ES-I3 (cell line): ENCODE results near the gene PSAP.

Experiments used
- H3K36me3 ChIP-seq: 2 replicates; pipeline ENCODE4 v1.6.1; 2013; ENCODE audit warnings: mild to moderate bottlenecking, low read length, control low read depth, moderate library complexity; ENCODE audit not compliant: insufficient read depth
- H3K4me1 ChIP-seq: 2 replicates; pipeline ENCODE4 v1.6.1; 2013; ENCODE audit warnings: mild to moderate bottlenecking, control low read depth, low read length; ENCODE audit not compliant: insufficient read depth
- H3K9ac ChIP-seq: 2 replicates; pipeline ENCODE4 v1.6.1; 2013; ENCODE audit warnings: low read depth, mild to moderate bottlenecking, low read length, moderate library complexity
- H3K9me3 ChIP-seq: 2 replicates; pipeline ENCODE4 v1.6.1; 2013; ENCODE audit warnings: mild to moderate bottlenecking, low read length, moderate library complexity; ENCODE audit not compliant: control insufficient read depth, insufficient read depth

The PSAP gene

DNA sequence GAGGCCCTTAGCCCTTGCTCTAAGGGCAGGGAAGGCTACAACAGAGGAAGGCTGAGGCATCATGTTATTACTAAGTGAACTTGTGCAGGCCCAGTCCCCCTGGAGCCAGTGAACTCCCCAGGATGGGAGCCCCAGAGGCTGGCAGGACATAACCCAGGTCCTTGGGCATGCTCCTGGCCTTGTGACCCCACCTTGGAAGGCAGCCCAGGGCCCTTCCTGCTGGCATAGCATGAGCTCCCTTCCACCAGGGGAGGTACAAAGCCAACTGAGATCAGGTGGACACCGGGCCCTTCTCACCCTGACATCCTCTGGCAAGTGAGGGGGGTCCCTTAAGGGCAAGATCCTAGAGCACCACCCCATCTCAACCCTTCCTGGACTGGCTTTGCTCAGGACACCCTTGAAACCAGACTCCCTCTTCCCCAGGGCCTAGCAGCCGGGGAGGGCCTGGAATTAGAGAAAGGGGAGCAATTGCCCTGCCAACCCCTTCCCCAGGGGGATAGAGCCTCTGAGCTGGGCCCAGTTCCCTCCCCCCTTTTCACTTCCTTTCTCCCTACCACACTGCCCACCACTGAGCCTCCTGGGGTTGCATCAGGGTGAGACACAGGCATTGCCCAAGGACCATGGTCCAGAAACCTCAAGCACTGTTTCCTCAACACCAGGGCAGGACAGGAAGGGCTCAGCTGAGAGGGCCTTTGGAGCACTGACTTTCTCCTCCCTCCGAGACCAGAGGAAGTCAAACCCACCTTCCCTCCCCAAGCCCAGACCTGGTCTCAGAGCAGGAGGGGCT lies 75.9 kb downstream of the PSAP start:
- Histone ChIP-seq H3K9me3 (no peaks in the 10 kb centered on the region), H3K36me3 (no peaks in the 10 kb centered on the region), H3K4me1 (no peaks in the 10 kb centered on the region; the same call in 1 of the 2 replicates), H3K9ac (no peak overlapping the region)

GRCh38 chr10:71773221-71773971 lies 77.7 kb downstream of the PSAP start, which contains the start of gene VSIR:
Gene VSIR (minus strand): TSS chr10:71773520. CDS start chr10:71773439, 81 bp downstream.
- Histone ChIP-seq H3K9ac (peak within 1 kb of the TSS; percentile 71), H3K36me3 (no peaks in the 10 kb centered on the region), H3K4me1 (no peaks in the 10 kb centered on the region; the same call in 1 of the 2 replicates), H3K9me3 (no peaks in the 10 kb centered on the region)

GRCh38 chr10:71772832-71773220 lies 78.2 kb downstream of the PSAP start:
- H3K9ac ChIP-seq: peak overlapping the region; percentile 71; the same call in 1 of the 2 replicates
- peaks cover 1% of the 10 kb centered on the region; the same call in 1 of the 2 replicates for H3K4me1 ChIP-seq
- no peaks in the 10 kb centered on the region for H3K36me3 ChIP-seq
- no peaks in the 10 kb centered on the region for H3K9me3 ChIP-seq

GRCh38 chr10:71771821-71772617 lies 79.0 kb downstream of the PSAP start:
- Histone ChIP-seq H3K9ac (no peak overlapping the region), H3K9me3 (no peaks in the 10 kb centered on the region), H3K36me3 (no peaks in the 10 kb centered on the region), H3K4me1 (peaks cover 9% of the 10 kb centered on the region; the same call in 1 of the 2 replicates)

- H3K9me3 ChIP-seq: no peaks in the 10 kb centered on the region
- peaks cover 9% of the 10 kb centered on the region; the same call in 1 of the 2 replicates for H3K4me1 ChIP-seq
- no peak overlapping the region for H3K9ac ChIP-seq
- no peaks in the 10 kb centered on the region for H3K36me3 ChIP-seq
Observed at GRCh38 chr10:71771204-71771603, 79.8 kb downstream of the PSAP start.

DNA sequence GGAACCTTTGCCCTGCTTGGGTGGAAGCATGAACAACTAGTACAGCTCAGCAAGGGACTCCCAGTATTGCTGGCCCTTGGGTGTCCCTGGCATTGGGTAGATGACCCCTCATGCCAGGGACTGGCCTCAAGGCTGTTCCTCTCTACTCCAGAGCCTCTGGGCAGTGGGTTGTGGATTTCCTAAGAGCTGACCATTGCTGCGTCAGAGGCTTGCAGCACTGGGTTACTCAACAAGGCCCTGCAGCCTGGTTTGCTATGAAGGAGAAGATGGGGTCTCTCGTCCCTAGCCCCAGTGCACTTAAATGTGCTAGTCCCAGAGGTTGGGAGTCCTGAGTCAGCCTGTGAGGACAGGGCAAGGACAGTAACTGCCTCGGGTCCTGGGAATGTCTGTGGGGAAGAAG lies 80.3 kb downstream of the PSAP start:
- Histone ChIP-seq H3K9ac (no peak overlapping the region), H3K4me1 (peaks cover 9% of the 10 kb centered on the region; the same call in 1 of the 2 replicates), H3K9me3 (no peaks in the 10 kb centered on the region), H3K36me3 (no peaks in the 10 kb centered on the region)

DNA sequence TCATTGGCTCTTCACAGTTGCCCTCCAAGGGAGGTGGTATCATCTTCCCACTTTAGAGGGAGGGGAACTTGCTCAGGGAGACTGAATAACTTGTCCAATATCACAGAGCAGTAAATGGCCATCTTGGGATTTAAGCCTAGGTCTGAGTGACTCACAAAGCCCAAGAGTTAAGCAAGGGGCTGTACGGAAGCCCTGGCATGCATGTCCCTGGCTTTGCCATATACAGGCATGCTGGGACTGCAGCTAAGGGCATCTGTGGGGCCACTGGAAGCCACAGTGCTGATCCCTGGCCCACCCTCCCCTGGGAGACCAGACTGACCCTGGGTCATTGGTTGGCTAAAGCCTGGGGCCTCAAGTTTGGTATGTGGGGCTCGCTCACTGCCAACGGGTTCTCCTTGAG lies 80.8 kb downstream of the PSAP start:
- H3K9ac ChIP-seq: no peak overlapping the region
- H3K9me3 ChIP-seq: no peaks in the 10 kb centered on the region
- no peaks in the 10 kb centered on the region for H3K36me3 ChIP-seq
- H3K4me1 ChIP-seq: peaks cover 9% of the 10 kb centered on the region; the same call in 1 of the 2 replicates

DNA sequence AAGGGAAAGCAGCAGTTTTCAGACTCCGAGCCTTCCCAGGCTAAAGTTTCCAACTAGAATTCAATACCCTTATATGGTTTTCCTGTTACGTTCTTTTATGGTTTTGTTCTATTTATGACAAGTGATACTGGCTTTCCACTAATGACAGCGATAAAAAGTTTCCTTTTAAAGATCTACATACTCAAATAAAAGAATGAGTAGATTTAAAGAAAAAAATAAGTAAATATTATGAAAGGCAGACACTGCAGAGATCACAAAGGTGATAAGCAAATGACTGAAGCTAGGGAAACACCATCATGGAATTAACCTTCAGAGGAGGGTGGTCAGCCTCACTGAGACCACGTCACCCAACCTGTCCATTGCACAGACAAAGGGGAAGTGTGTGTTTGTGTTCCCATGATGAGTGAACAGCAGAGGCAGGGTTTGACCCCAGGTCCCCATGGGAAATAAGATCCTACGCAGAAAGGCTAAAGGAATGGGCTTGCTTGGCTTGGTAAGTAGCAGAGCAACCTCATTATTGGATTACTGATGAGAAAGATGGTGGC lies 81.7 kb downstream of the PSAP start:
- H3K9me3 ChIP-seq: no peaks in the 10 kb centered on the region
- H3K9ac ChIP-seq: no peak overlapping the region
- peaks cover 9% of the 10 kb centered on the region; the same call in 1 of the 2 replicates for H3K4me1 ChIP-seq
- no peaks in the 10 kb centered on the region for H3K36me3 ChIP-seq

DNA sequence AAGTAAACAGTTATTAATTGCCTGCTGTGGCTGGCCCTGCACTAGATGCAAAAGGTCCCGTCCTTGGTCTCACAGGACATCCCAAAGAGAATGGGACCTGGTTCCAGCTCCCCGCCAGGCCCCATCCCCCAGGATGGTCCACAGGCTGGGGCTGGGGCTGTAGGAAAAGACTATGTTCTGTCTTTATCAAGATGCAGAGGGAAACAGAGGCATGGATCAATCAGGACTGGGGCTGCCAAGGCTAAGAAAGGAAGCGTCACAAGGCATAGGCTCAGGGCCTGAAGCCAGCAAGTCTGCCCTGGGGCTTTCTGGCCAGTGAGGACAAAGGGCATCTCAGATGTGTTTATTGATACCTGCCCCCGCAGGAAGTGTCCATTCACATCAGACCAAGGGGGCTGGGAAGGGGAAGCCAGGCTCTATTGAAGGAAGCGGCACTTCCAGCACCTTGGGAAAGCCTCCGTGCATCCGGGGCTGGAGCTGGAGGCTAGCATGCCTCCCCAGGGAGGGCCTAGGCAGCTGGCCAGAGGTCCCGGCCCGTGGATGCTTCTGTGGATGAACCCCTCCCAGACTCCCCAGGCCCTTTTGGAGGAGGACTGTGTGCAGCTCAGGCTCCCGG lies 83.5 kb downstream of the PSAP start:
- Histone ChIP-seq H3K9me3 (no peaks in the 10 kb centered on the region), H3K36me3 (no peaks in the 10 kb centered on the region), H3K9ac (no peak overlapping the region), H3K4me1 (peaks cover 9% of the 10 kb centered on the region; the same call in 1 of the 2 replicates)

- H3K9ac ChIP-seq: no peak overlapping the region
Observed at GRCh38 chr10:71766717-71767419, 84.2 kb downstream of the PSAP start.

More at GRCh38 chr10:71766717-71767419, 84.2 kb downstream of the PSAP start:
- H3K4me1 ChIP-seq: peaks cover 9% of the 10 kb centered on the region; the same call in 1 of the 2 replicates
- no peaks in the 10 kb centered on the region for H3K9me3 ChIP-seq
- H3K36me3 ChIP-seq: no peaks in the 10 kb centered on the region
